ENCODE results near the gene ANO2.
"Not testable (repeated sequence)": the region's sequence is repeated elsewhere in the genome, so short reads cannot be mapped to it uniquely, and the experiment has no call there.

The ANO2 gene

DNA sequence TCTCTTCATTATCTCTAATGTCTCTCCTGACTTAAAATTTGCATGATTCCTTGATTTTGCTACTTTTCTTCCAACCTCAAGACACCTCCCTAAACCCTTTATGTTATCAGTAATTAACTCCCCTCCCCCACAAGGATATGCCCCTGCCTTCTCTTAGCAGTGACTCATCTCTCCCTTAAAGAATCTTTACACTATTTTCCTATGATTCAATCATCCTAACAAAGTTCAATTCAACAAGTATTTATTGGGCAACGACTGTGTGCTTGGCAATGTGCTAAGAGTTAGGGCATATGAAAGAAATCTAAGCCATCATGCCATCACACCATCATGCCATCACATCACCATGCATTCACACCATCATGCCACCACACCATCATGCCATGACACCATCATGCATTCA lies 80.1 kb downstream of the ANO2 start:
- Histone ChIP-seq H3K4me3 (ENCODE audit: low read length) (no peak overlapping the region), H2AFZ (ENCODE audit: low read depth, low read length) (no peak overlapping the region), H3K9me3 (ENCODE audit: low read length) (no peaks in the 10 kb centered on the region), H3K4me1 (ENCODE audit: insufficient read depth, low read length) (no peaks in the 10 kb centered on the region), H3K36me3 (ENCODE audit: insufficient read depth, low read length) (no peaks in the 10 kb centered on the region), H3K27me3 (ENCODE audit: insufficient read depth, low read length) (no peaks in the 10 kb centered on the region)

GRCh38 chr12:5864301-5864700 lies 80.8 kb downstream of the ANO2 start:
- Histone ChIP-seq H3K4me3 (ENCODE audit: low read length) (no peak overlapping the region), H3K27me3 (ENCODE audit: insufficient read depth, low read length) (no peaks in the 10 kb centered on the region), H2AFZ (ENCODE audit: low read depth, low read length) (no peak overlapping the region), H3K36me3 (ENCODE audit: insufficient read depth, low read length) (no peaks in the 10 kb centered on the region), H3K9me3 (ENCODE audit: low read length) (no peaks in the 10 kb centered on the region), H3K4me1 (ENCODE audit: insufficient read depth, low read length) (no peaks in the 10 kb centered on the region)

DNA sequence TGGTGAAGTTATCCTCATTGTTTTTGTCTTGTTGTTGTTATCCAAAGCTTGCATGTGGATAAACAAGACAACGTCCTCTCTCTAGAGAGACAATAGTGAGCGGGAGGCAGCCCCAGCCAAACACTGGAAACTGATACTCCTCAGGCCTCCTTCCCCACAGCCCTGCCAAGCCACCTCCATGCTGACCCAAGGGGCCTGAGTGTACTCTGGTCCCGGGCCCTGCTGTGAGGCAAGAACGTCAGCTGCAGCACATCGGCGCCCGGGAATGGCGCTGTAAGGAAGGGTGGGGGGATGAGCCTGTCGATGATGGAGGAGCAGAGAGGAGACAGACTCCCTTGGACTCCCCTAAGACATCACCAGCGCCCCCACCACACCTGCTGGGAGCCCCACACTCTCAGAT lies 83.6 kb downstream of the ANO2 start:
- no peak overlapping the region for H3K4me3 ChIP-seq (ENCODE audit: low read length)
- H3K36me3 ChIP-seq (ENCODE audit: insufficient read depth, low read length): no peaks in the 10 kb centered on the region
- no peaks in the 10 kb centered on the region for H3K9me3 ChIP-seq (ENCODE audit: low read length)
- peaks cover 8% of the 10 kb centered on the region for H3K4me1 ChIP-seq (ENCODE audit: insufficient read depth, low read length)
- no peaks in the 10 kb centered on the region for H3K27me3 ChIP-seq (ENCODE audit: insufficient read depth, low read length)
- no peak overlapping the region for H2AFZ ChIP-seq (ENCODE audit: low read depth, low read length)

DNA sequence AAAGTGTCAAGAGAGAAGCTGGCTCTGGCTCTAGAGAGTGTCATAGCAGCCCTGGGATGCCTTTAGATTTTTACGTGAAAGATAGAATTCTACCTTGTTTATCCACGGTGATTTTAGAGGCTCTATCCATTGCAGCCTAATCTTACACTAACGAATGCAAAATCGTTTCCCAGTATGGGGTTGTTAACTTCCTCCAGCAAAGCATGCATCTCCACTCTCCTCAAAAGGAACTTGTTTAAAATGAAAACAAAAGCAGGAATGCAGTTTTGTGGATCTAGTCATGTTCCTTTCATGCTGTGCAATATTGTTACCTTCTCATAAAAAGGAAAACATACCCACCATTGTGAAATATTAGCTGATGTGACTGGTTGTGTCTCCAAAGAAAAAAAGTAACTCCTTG lies 88.4 kb downstream of the ANO2 start:
- Histone ChIP-seq H3K36me3 (ENCODE audit: insufficient read depth, low read length) (no peaks in the 10 kb centered on the region), H2AFZ (ENCODE audit: low read depth, low read length) (no peak overlapping the region), H3K4me3 (ENCODE audit: low read length) (no peak overlapping the region), H3K4me1 (ENCODE audit: insufficient read depth, low read length) (peaks cover 12% of the 10 kb centered on the region), H3K27me3 (ENCODE audit: insufficient read depth, low read length) (no peaks in the 10 kb centered on the region), H3K9me3 (ENCODE audit: low read length) (no peaks in the 10 kb centered on the region)

DNA sequence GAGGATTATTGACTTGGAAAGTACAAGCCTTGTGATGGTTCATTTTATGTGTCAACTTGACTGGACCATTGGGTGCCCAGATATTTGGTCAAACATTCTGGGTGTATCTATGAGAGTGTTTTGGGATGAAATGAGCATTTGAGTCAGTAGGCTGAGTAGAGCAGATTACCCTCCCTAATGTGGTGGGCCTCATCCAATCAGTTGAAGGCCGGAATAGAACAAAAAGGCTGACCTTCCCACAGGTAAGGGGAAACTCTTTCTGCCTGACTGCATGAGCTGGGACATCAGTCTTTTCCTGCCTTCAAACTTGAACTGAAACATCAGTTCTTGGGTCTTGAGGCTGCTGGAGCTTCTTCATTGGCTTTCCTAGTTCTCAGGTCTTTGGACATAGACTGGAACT lies 98.1 kb downstream of the ANO2 start:
- H3K27me3 ChIP-seq (ENCODE audit: insufficient read depth, low read length): no peaks in the 10 kb centered on the region
- no peaks in the 10 kb centered on the region for H3K4me1 ChIP-seq (ENCODE audit: insufficient read depth, low read length)

GRCh38 chr12:5840944-5841343 lies 104.1 kb downstream of the ANO2 start:
- Histone ChIP-seq H3K9me3 (ENCODE audit: low read length) (peaks cover 3% of the 10 kb centered on the region), H3K4me3 (ENCODE audit: low read length) (no peak overlapping the region), H3K27me3 (ENCODE audit: insufficient read depth, low read length) (no peaks in the 10 kb centered on the region), H3K36me3 (ENCODE audit: insufficient read depth, low read length) (no peaks in the 10 kb centered on the region), H2AFZ (ENCODE audit: low read depth, low read length) (no peak overlapping the region), H3K4me1 (ENCODE audit: insufficient read depth, low read length) (no peaks in the 10 kb centered on the region)

More for the DNA sequence above, 98.1 kb downstream of the ANO2 start:
- H3K9me3 ChIP-seq (ENCODE audit: low read length): no peaks in the 10 kb centered on the region
- no peaks in the 10 kb centered on the region for H3K36me3 ChIP-seq (ENCODE audit: insufficient read depth, low read length)
- H2AFZ ChIP-seq (ENCODE audit: low read depth, low read length): no peak overlapping the region
- no peak overlapping the region for H3K4me3 ChIP-seq (ENCODE audit: low read length)

GRCh38 chr12:5830111-5830510 lies 114.9 kb downstream of the ANO2 start:
- H3K27me3 ChIP-seq (ENCODE audit: insufficient read depth, low read length): no peaks in the 10 kb centered on the region
- no peak overlapping the region for H2AFZ ChIP-seq (ENCODE audit: low read depth, low read length)
- no peak overlapping the region for H3K4me3 ChIP-seq (ENCODE audit: low read length)
- H3K36me3 ChIP-seq (ENCODE audit: insufficient read depth, low read length): no peaks in the 10 kb centered on the region
- peaks cover 2% of the 10 kb centered on the region for H3K9me3 ChIP-seq (ENCODE audit: low read length)
- H3K4me1 ChIP-seq (ENCODE audit: insufficient read depth, low read length): peaks cover 9% of the 10 kb centered on the region

DNA sequence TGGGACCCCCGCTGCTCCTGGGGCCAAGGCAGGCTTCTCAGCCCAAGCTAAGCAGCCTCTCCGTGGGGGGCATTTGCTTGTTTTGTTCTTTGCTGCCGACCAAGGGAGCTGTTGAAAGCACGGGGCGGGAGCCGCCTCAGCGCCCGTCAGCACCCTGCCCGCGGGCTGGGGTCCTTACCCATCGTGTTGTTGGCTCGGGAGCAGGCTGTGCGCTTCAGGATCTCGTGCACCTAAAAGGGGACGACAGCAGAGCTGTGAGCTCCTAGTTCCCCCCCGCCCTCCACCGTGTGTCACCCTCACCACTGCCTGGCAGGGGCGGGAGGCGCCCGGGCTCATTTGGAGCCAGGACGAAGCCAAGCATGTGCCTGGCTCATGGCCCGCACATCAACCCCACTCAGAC lies 117.5 kb downstream of the ANO2 start:
- H3K4me3 ChIP-seq (ENCODE audit: low read length): no peak overlapping the region
- H3K36me3 ChIP-seq (ENCODE audit: insufficient read depth, low read length): no peaks in the 10 kb centered on the region
- H3K4me1 ChIP-seq (ENCODE audit: insufficient read depth, low read length): peaks cover 9% of the 10 kb centered on the region
- H3K27me3 ChIP-seq (ENCODE audit: insufficient read depth, low read length): no peaks in the 10 kb centered on the region
- peaks cover 2% of the 10 kb centered on the region for H3K9me3 ChIP-seq (ENCODE audit: low read length)
- no peak overlapping the region for H2AFZ ChIP-seq (ENCODE audit: low read depth, low read length)

DNA sequence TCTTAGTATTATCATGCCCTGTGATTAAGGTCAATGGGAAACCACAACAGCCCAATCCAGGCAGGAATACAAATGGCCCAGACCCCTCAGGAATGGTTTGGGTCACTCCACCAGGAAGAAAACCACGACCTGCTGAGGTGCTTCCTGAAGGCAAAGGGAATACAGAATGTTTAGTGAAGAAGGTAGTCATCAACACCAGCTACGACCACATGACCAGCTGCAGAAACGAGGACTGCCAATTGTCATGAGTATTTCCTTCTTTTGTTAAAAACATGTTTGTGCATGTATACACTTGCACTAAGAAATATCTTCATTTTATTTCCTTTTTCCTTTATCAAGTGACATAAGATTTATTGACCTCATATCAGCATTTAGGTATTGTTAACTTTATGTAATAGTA lies 119.3 kb downstream of the ANO2 start:
- not testable (repeated sequence) for H3K4me1 ChIP-seq (ENCODE audit: insufficient read depth, low read length); H2AFZ ChIP-seq (ENCODE audit: low read depth, low read length); H3K27me3 ChIP-seq (ENCODE audit: insufficient read depth, low read length); H3K36me3 ChIP-seq (ENCODE audit: insufficient read depth, low read length); H3K4me3 ChIP-seq (ENCODE audit: low read length); H3K9me3 ChIP-seq (ENCODE audit: low read length)

- not testable (repeated sequence) for H3K4me3 ChIP-seq (ENCODE audit: low read length); H3K27me3 ChIP-seq (ENCODE audit: insufficient read depth, low read length); H2AFZ ChIP-seq (ENCODE audit: low read depth, low read length)
These were observed 126.2 kb downstream of the ANO2 start for GRCh38 chr12:5818877-5819276.

DNA sequence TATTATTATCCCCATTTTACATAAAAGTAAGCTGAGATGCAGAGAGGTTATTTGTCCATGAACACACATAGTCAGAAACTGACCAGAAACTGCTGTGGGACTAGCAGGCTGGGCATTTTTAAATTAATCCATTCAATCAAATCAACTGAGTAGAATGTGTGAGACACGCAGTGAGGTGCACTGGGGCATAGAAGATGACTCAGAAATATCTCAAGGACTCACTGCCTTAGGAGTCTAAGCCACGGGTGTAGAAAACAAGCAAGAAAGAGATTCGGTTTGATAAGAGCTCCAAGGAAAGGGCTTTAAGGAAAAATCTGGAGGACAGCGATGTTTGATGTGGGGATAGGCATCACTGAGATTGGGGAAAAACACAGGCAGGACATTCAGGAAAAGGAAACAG lies 127.8 kb downstream of the ANO2 start:
- Histone ChIP-seq H3K27me3 (ENCODE audit: insufficient read depth, low read length) (no peaks in the 10 kb centered on the region), H2AFZ (ENCODE audit: low read depth, low read length) (no peak overlapping the region), H3K36me3 (ENCODE audit: insufficient read depth, low read length) (no peaks in the 10 kb centered on the region), H3K4me3 (ENCODE audit: low read length) (no peak overlapping the region), H3K4me1 (ENCODE audit: insufficient read depth, low read length) (no peaks in the 10 kb centered on the region), H3K9me3 (ENCODE audit: low read length) (peaks cover under 1% of the 10 kb centered on the region)

More at GRCh38 chr12:5818877-5819276, 126.2 kb downstream of the ANO2 start:
- not testable (repeated sequence) for H3K36me3 ChIP-seq (ENCODE audit: insufficient read depth, low read length); H3K4me1 ChIP-seq (ENCODE audit: insufficient read depth, low read length); H3K9me3 ChIP-seq (ENCODE audit: low read length)

GRCh38 chr12:5809586-5809985 lies 135.5 kb downstream of the ANO2 start:
- Histone ChIP-seq H3K9me3 (ENCODE audit: low read length) (no peaks in the 10 kb centered on the region), H3K27me3 (ENCODE audit: insufficient read depth, low read length) (no peaks in the 10 kb centered on the region), H2AFZ (ENCODE audit: low read depth, low read length) (no peak overlapping the region), H3K4me3 (ENCODE audit: low read length) (no peak overlapping the region), H3K36me3 (ENCODE audit: insufficient read depth, low read length) (no peaks in the 10 kb centered on the region), H3K4me1 (ENCODE audit: insufficient read depth, low read length) (no peaks in the 10 kb centered on the region)

- Histone ChIP-seq H3K36me3 (ENCODE audit: insufficient read depth, low read length) (no peaks in the 10 kb centered on the region), H2AFZ (ENCODE audit: low read depth, low read length) (no peak overlapping the region), H3K4me1 (ENCODE audit: insufficient read depth, low read length) (no peaks in the 10 kb centered on the region), H3K27me3 (ENCODE audit: insufficient read depth, low read length) (no peaks in the 10 kb centered on the region), H3K4me3 (ENCODE audit: low read length) (no peak overlapping the region), H3K9me3 (ENCODE audit: low read length) (no peaks in the 10 kb centered on the region)
These were observed 136.1 kb downstream of the ANO2 start for GRCh38 chr12:5808981-5809380.

- no peaks in the 10 kb centered on the region for H3K36me3 ChIP-seq (ENCODE audit: insufficient read depth, low read length)
- no peak overlapping the region for H2AFZ ChIP-seq (ENCODE audit: low read depth, low read length)
- no peak overlapping the region for H3K4me3 ChIP-seq (ENCODE audit: low read length)
- no peaks in the 10 kb centered on the region for H3K4me1 ChIP-seq (ENCODE audit: insufficient read depth, low read length)
- no peaks in the 10 kb centered on the region for H3K27me3 ChIP-seq (ENCODE audit: insufficient read depth, low read length)
- no peaks in the 10 kb centered on the region for H3K9me3 ChIP-seq (ENCODE audit: low read length)
These were observed 137.4 kb downstream of the ANO2 start for GRCh38 chr12:5807514-5808219.

Measured in neuron (in vitro differentiated cells).